Neural progenitor cell (in vitro differentiated cells): ENCODE data around the gene IWS1. TPM values are rescaled to one million over a fixed set of nuclear protein-coding genes. Genes with fewer than 3 reads are reported as not detected.

Experiments used
- DNase-seq: peaks from one replicate; pipeline ENCODE4 v3.0.0-alpha.2; 2016; ENCODE audit warnings: low spot score
- H2AFZ ChIP-seq: fragments of 200-600 bp; sonication (generic); replicated peaks from 2 replicates; pipeline ENCODE4 v1.6.1; 2016; ENCODE audit warnings: antibody characterized with exemption
- H3F3A ChIP-seq: fragments of 200-600 bp; sonication (generic); 2 replicates; pipeline ENCODE4 v1.6.1; 2016; ENCODE audit warnings: antibody characterized with exemption, low read depth
- H3K27ac ChIP-seq: fragments of 200-600 bp; sonication (generic); 2 replicates; pipeline ENCODE4 v1.5.1; 2016; ENCODE audit warnings: mild to moderate bottlenecking
- H3K27me3 ChIP-seq: fragments of 200-600 bp; sonication (generic); 2 replicates; pipeline ENCODE4 v1.6.1; 2016; ENCODE audit warnings: mild to moderate bottlenecking, moderate library complexity
- H3K36me3 ChIP-seq: fragments of 200-600 bp; sonication (generic); 2 replicates; pipeline ENCODE4 v1.5.1; 2016
- H3K4me1 ChIP-seq: fragments of 200-600 bp; sonication (generic); 2 replicates; pipeline ENCODE4 v1.6.1; 2016; ENCODE audit warnings: mixed run types
- H3K4me2 ChIP-seq: fragments of 200-600 bp; sonication (generic); 2 replicates; pipeline ENCODE4 v1.6.1; 2016
- H3K4me3 ChIP-seq: fragments of 200-600 bp; sonication (generic); 2 replicates; pipeline ENCODE4 v1.5.1; 2016
- H3K79me2 ChIP-seq: fragments of 200-600 bp; sonication (generic); 2 replicates; pipeline ENCODE4 v1.6.1; 2016; ENCODE audit warnings: low read depth
- H3K9ac ChIP-seq: fragments of 200-600 bp; sonication (generic); 2 replicates; pipeline ENCODE4 v1.6.1; 2016
- H3K9me3 ChIP-seq: fragments of 200-600 bp; sonication (generic); 2 replicates; pipeline ENCODE4 v1.5.1; 2016; ENCODE audit warnings: low read depth
- H4K20me1 ChIP-seq: fragments of 200-600 bp; sonication (generic); 2 replicates; pipeline ENCODE4 v1.6.1; 2016; ENCODE audit warnings: low read depth
- H3K27ac Mint-ChIP-seq: 3 replicates; pipeline ENCODE4 v1.8.0; 2021; ENCODE audit warnings: mixed read lengths
- H3K27me3 Mint-ChIP-seq: 2 replicates; pipeline ENCODE4 v1.8.0; 2022; ENCODE audit warnings: low read depth, mild to moderate bottlenecking, inconsistent platforms, moderate library complexity, mixed read lengths; ENCODE audit not compliant: insufficient read depth
- H3K36me3 Mint-ChIP-seq: 3 replicates; pipeline ENCODE4 v1.8.0; 2021; ENCODE audit warnings: mixed read lengths
- H3K4me1 Mint-ChIP-seq: 3 replicates; pipeline ENCODE4 v1.8.0; 2021; ENCODE audit warnings: mixed read lengths
- H3K4me3 Mint-ChIP-seq: 3 replicates; pipeline ENCODE4 v1.8.0; 2021; ENCODE audit warnings: mild to moderate bottlenecking, moderate library complexity, mixed read lengths
- H3K9me3 Mint-ChIP-seq: 3 replicates; pipeline ENCODE4 v1.8.0; 2020; ENCODE audit warnings: mixed read lengths
- CTCF ChIP-seq: fragments of 200-600 bp; sonication (generic); IDR thresholded peaks from 2 replicates; pipeline ENCODE4 v1.5.1; 2017; ENCODE audit warnings: antibody characterized with exemption, mild to moderate bottlenecking
- EZH2 ChIP-seq: fragments of 200-600 bp; sonication (generic); IDR thresholded peaks from 2 replicates; pipeline ENCODE4 v1.6.1; 2017; ENCODE audit warnings: antibody characterized with exemption, mild to moderate bottlenecking, moderate library complexity
- EZH2phosphoT487 ChIP-seq: fragments of 200-600 bp; sonication (generic); IDR thresholded peaks from 2 replicates; pipeline ENCODE4 v1.6.1; 2017; ENCODE audit warnings: antibody characterized with exemption
- total RNA-seq: library from RNA; depleted of rRNA; stranded (reverse); fragments of >200 nt; gene quantifications from 2 replicates; pipeline ENCODE4 v1.2.3, GENCODE V29; 2015; ENCODE audit warnings: low replicate concordance

The IWS1 gene
- total RNA-seq, 1 donor from 2014 or later: 115 TPM

DNA sequence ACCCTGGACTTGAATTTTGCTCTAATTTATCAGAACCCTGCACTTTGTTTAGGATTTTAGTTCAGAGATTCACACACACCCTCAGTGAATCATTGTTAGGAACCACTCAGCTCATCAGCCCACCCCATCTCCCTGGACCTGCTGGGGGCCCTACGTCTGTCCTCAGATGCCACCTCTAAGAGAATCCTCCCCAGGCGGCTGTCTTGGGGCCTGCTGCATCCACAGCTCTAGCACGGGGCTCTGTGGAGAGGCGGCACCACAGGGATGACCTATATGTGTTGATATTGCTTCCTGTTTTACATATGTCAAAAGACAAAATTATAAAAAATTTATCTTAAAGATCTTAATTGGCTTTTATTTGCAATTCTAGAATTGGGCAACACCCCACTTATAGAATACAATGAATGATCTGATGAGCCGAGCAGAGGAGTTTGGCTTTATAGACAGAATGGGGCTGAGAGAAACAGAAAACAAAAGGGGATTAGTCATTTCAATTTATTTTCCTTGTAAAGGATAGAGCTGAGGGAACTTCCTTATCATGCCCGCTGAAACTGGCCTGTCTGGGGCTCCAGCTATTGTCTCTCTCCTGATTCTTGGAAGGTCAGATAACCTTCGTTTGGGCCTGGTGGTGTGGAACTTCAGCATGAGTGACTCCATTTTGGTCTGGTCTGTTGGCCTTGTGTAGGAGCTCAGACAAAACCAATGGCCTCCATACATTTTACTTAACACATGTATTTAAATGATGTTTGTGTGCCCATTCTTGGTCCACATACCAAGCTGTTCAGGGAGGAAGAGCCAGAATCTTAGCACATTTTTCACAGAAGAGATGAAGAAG is 10.6 kb upstream of the IWS1 start:
- no peaks in the 10 kb centered on the region for H3K36me3 Mint-ChIP-seq
- no peak for DNase-seq
- Histone ChIP-seq H3K4me1 (no peaks in the 10 kb centered on the region), H3K36me3 (no peaks in the 10 kb centered on the region), H3F3A (no peaks in the 10 kb centered on the region), H3K79me2 (no peaks in the 10 kb centered on the region), H4K20me1 (no peaks in the 10 kb centered on the region), H3K27ac (no peak overlapping the region), H3K9me3 (no peaks in the 10 kb centered on the region), H3K4me3 (no peak overlapping the region), H2AFZ (no peak overlapping the region), H3K27me3 (peaks cover 11% of the 10 kb centered on the region), H3K4me2 (no peak overlapping the region), H3K9ac (no peak overlapping the region)
- TF ChIP-seq CTCF: no peak
- TF ChIP-seq EZH2phosphoT487: no peak
- no peak for TF ChIP-seq EZH2
- no peak overlapping the region for H3K27ac Mint-ChIP-seq
- H3K27me3 Mint-ChIP-seq: no peaks in the 10 kb centered on the region
- no peaks in the 10 kb centered on the region for H3K9me3 Mint-ChIP-seq
- no peak overlapping the region for H3K4me3 Mint-ChIP-seq
- no peaks in the 10 kb centered on the region for H3K4me1 Mint-ChIP-seq

- no peak for TF ChIP-seq EZH2phosphoT487
- no peak for TF ChIP-seq CTCF
- no peak for TF ChIP-seq EZH2
- H3K27ac ChIP-seq: no peak overlapping the region
- Mint-ChIP-seq H3K9me3 (no peaks in the 10 kb centered on the region), H3K27me3 (no peaks in the 10 kb centered on the region), H3K4me1 (no peaks in the 10 kb centered on the region), H3K27ac (no peak overlapping the region), H3K4me3 (no peak overlapping the region), H3K36me3 (no peaks in the 10 kb centered on the region)
- H3K36me3 ChIP-seq: no peaks in the 10 kb centered on the region
- no peak overlapping the region for H2AFZ ChIP-seq
- no peaks in the 10 kb centered on the region for H3K4me1 ChIP-seq
- no peak for DNase-seq
- no peak overlapping the region for H3K4me2 ChIP-seq
- no peak overlapping the region for H3K9ac ChIP-seq
- H3F3A ChIP-seq: no peaks in the 10 kb centered on the region
- H3K9me3 ChIP-seq: no peaks in the 10 kb centered on the region
- no peaks in the 10 kb centered on the region for H4K20me1 ChIP-seq
- H3K4me3 ChIP-seq: no peak overlapping the region
- H3K27me3 ChIP-seq: peaks cover 11% of the 10 kb centered on the region
- no peaks in the 10 kb centered on the region for H3K79me2 ChIP-seq
These were observed 9.6 kb upstream of the IWS1 start for GRCh38 chr2:127535918-127536317.

GRCh38 chr2:127535422-127535901 is 9.2 kb upstream of the IWS1 start, which contains the start of gene MYO7B:
Gene MYO7B (plus strand): TSS chr2:127535683. CDS start chr2:127559723, 24,040 bp downstream.
- H3K27me3 ChIP-seq: peaks cover 11% of the 10 kb centered on the region
- DNase-seq: no peak
- Mint-ChIP-seq H3K9me3 (no peaks in the 10 kb centered on the region), H3K27ac (no peak within 1 kb of the TSS), H3K27me3 (no peaks in the 10 kb centered on the region), H3K4me1 (no peaks in the 10 kb centered on the region), H3K4me3 (no peak within 1 kb of the TSS), H3K36me3 (no peaks in the 10 kb centered on the region)
- no peaks in the 10 kb centered on the region for H3K79me2 ChIP-seq
- H4K20me1 ChIP-seq: no peaks in the 10 kb centered on the region
- H3K4me1 ChIP-seq: no peaks in the 10 kb centered on the region
- H3K27ac ChIP-seq: no peak within 1 kb of the TSS
- no peak within 1 kb of the TSS for H2AFZ ChIP-seq
- H3F3A ChIP-seq: no peaks in the 10 kb centered on the region
- TF ChIP-seq EZH2phosphoT487 (no peak), EZH2 (no peak), CTCF (no peak)
- no peaks in the 10 kb centered on the region for H3K9me3 ChIP-seq
- no peak within 1 kb of the TSS for H3K4me2 ChIP-seq
- no peak within 1 kb of the TSS for H3K9ac ChIP-seq
- no peaks in the 10 kb centered on the region for H3K36me3 ChIP-seq
- H3K4me3 ChIP-seq: no peak within 1 kb of the TSS
